ENCODE results near the gene ING4. TPM values are rescaled to one million over a fixed set of nuclear protein-coding genes. Genes with fewer than 3 reads are reported as not detected.
A peak's percentile ranks its signal among the peaks of the same experiment; 100 is the strongest.

Gene ING4

DNA sequence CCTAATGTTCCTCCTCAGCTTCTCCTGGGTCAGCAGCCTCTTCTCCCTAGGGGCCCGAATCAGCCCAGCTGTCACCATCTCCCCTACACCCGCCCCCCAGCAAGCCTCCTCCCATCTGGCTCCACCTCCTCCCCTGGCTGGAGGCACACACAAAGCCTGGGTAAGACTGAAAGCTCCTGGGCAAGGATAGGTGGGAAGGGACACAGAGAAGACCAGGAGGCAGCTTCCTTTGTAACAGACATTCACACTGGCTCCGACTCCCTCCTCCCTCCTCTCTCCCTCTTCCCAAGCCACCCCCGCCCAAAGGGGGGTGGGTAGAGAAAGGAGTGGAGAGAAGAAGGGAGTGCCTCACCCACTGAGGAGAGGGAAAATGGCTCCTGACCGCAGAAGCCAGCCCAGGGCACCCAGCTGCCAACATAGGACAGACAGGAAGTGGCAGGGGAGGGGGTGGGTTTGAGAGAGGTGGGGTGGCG is 59.8 kb downstream of the ING4 start:
- Histone ChIP-seq H3K23ac (ENCODE audit: low read length in 2 of 2) (no peak overlapping the region), H3K18ac (ENCODE audit: low read depth in 1 of 2, low read length in 2 of 2) (no peak overlapping the region), H3K27ac (ENCODE audit: low read length, poor library complexity, severe bottlenecking) (no peak overlapping the region), H2AFZ (ENCODE audit: low read depth, low read length) (no peak overlapping the region), H3K9me3 (ENCODE audit: control insufficient read depth, low read length) (no peaks in the 10 kb centered on the region), H2AK5ac (ENCODE audit: low read length, severe bottlenecking) (no peak overlapping the region), H3K79me1 (replicated peaks; ENCODE audit: low read length, poor library complexity, severe bottlenecking) (peaks cover 24% of the 10 kb centered on the region), H3K9ac (ENCODE audit: low read length) (peak overlapping the region; percentile 62), H4K8ac (ENCODE audit: low read length) (no peak overlapping the region), H2BK120ac (ENCODE audit: low read depth, low read length) (no peak overlapping the region), H3K36me3 (ENCODE audit: control insufficient read depth in 1 of 2, insufficient read depth in 2 of 2, low read depth in 1 of 2, low read length in 2 of 2) (peaks cover 46 to 58% of the 10 kb centered on the region in 2 experiments), H3K4me2 (ENCODE audit: low read length, poor library complexity, severe bottlenecking) (peak overlapping the region; percentile 58), H3K14ac (ENCODE audit: low read length in 2 of 2) (no peak overlapping the region), H4K91ac (ENCODE audit: low read length) (no peak overlapping the region), H3K27me3 (ENCODE audit: control insufficient read depth in 1 of 2, insufficient read depth in 1 of 2, low read length in 2 of 2) (no peaks in the 10 kb centered on the region), H3K4me1 (ENCODE audit: control insufficient read depth, insufficient read depth, low read depth, low read length) (peaks cover 17% of the 10 kb centered on the region), H2BK12ac (ENCODE audit: low read length in 2 of 2) (no peak overlapping the region), H3K4me3 (ENCODE audit: insufficient read depth in 1 of 2, low read depth in 1 of 2, low read length in 2 of 2) (peak overlapping the region in 1 of 2 experiments; percentile 59), H2BK5ac (ENCODE audit: low read depth, low read length, poor library complexity, severe bottlenecking) (no peak overlapping the region), H2BK15ac (ENCODE audit: low read depth, poor library complexity, severe bottlenecking) (no peak overlapping the region), H3K4ac (ENCODE audit: low read depth in 1 of 2, low read length in 2 of 2) (no peak overlapping the region)
- peak; percentile 35 for DNase-seq
- WGBS, result 41% methylated on average over 2 of the region's 6 CpGs

DNA sequence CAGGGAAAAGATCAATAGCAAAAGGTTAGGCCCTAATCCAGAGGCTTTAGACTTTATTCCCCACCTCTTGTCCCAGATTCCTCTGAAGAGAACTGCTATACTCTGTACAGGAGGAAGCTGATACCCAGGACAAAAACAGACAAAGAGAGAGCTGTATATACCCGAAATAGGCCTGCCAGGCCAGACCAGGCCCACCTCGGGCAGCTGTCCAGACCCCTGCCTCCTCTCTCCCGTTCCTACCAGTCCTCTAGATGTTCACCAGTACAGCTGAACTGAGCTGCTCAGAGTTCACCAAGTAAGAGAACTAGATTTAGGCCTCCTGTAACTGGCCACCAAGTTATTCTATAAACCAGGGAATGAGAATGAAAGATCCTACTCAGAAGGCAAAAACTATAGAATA is 60.4 kb downstream of the ING4 start:
- Histone ChIP-seq H3K4me3 (ENCODE audit: insufficient read depth in 1 of 2, low read depth in 1 of 2, low read length in 2 of 2) (peak overlapping the region in 1 of 2 experiments; percentile 59), H4K8ac (ENCODE audit: low read length) (no peak overlapping the region), H3K36me3 (ENCODE audit: control insufficient read depth in 1 of 2, insufficient read depth in 2 of 2, low read depth in 1 of 2, low read length in 2 of 2) (peaks cover 53 to 64% of the 10 kb centered on the region in 2 experiments), H3K79me1 (replicated peaks; ENCODE audit: low read length, poor library complexity, severe bottlenecking) (peaks cover 27% of the 10 kb centered on the region), H2BK15ac (ENCODE audit: low read depth, poor library complexity, severe bottlenecking) (no peak overlapping the region), H4K91ac (ENCODE audit: low read length) (no peak overlapping the region), H3K4me2 (ENCODE audit: low read length, poor library complexity, severe bottlenecking) (no peak overlapping the region), H3K18ac (ENCODE audit: low read depth in 1 of 2, low read length in 2 of 2) (no peak overlapping the region), H3K27ac (ENCODE audit: low read length, poor library complexity, severe bottlenecking) (no peak overlapping the region), H3K4me1 (ENCODE audit: control insufficient read depth, insufficient read depth, low read depth, low read length) (peaks cover 17% of the 10 kb centered on the region), H2BK120ac (ENCODE audit: low read depth, low read length) (no peak overlapping the region), H2BK5ac (ENCODE audit: low read depth, low read length, poor library complexity, severe bottlenecking) (no peak overlapping the region), H2AFZ (ENCODE audit: low read depth, low read length) (no peak overlapping the region), H3K14ac (ENCODE audit: low read length in 2 of 2) (no peak overlapping the region), H3K23ac (ENCODE audit: low read length in 2 of 2) (no peak overlapping the region), H3K27me3 (ENCODE audit: control insufficient read depth in 1 of 2, insufficient read depth in 1 of 2, low read length in 2 of 2) (no peaks in the 10 kb centered on the region), H2AK5ac (ENCODE audit: low read length, severe bottlenecking) (no peak overlapping the region), H2BK12ac (ENCODE audit: low read length in 2 of 2) (no peak overlapping the region), H3K9ac (ENCODE audit: low read length) (peak overlapping the region; percentile 62), H3K4ac (ENCODE audit: low read depth in 1 of 2, low read length in 2 of 2) (no peak overlapping the region), H3K9me3 (ENCODE audit: control insufficient read depth, low read length) (no peaks in the 10 kb centered on the region)
- WGBS, result 84% methylated on average over 3 of the region's 3 CpGs
- DNase-seq, result no peak

Small RNA genes within 50 kb of the gene (small RNA-seq; reads per million reads assigned to genes)
- not detected for gene RNU6-781P (ENCODE audit: low read depth)

Measured in mesenchymal stem cell (in vitro differentiated cells and primary cell).